PC-3 (cell line): Measurements from ENCODE around the gene COPS2.

Experiments used
- CTCF ChIP-seq: fragments of 300-600 bp; sonication (generic); conservative IDR thresholded peaks from 2 replicates; pipeline ENCODE4 v1.5.1; 2017; ENCODE audit warnings: antibody characterized with exemption, low read depth, mild to moderate bottlenecking, low read length
- EZH2 ChIP-seq: fragments of 300-600 bp; sonication (generic); IDR thresholded peaks from one replicate; pipeline ENCODE4 v1.6.1; 2017; ENCODE audit warnings: antibody characterized with exemption, mild to moderate bottlenecking, low read length; ENCODE audit not compliant: unreplicated experiment
- EZH2phosphoT487 ChIP-seq: fragments of 300-600 bp; sonication (generic); IDR thresholded peaks from 2 replicates; pipeline ENCODE4 v1.6.1; 2018; ENCODE audit warnings: mild to moderate bottlenecking, antibody characterized with exemption, low read length, borderline replicate concordance

GRCh38 chr15:49154799-49155109, 645 bp downstream of the COPS2 start:
- TF ChIP-seq CTCF, result no peak
- TF ChIP-seq EZH2phosphoT487, result no peak
- no peak for TF ChIP-seq EZH2
